NK-92 (cell line): ENCODE measurements around the gene GTF2H4.
"Not testable (repeated sequence)": the region's sequence is repeated elsewhere in the genome, so short reads cannot be mapped to it uniquely, and the experiment has no call there.

Experiments used
- DNase-seq: peaks from one replicate; lab custom pipeline; 2025; ENCODE audit not compliant: unreplicated experiment; lab: John Stamatoyannopoulos, UW

Gene GTF2H4

DNA sequence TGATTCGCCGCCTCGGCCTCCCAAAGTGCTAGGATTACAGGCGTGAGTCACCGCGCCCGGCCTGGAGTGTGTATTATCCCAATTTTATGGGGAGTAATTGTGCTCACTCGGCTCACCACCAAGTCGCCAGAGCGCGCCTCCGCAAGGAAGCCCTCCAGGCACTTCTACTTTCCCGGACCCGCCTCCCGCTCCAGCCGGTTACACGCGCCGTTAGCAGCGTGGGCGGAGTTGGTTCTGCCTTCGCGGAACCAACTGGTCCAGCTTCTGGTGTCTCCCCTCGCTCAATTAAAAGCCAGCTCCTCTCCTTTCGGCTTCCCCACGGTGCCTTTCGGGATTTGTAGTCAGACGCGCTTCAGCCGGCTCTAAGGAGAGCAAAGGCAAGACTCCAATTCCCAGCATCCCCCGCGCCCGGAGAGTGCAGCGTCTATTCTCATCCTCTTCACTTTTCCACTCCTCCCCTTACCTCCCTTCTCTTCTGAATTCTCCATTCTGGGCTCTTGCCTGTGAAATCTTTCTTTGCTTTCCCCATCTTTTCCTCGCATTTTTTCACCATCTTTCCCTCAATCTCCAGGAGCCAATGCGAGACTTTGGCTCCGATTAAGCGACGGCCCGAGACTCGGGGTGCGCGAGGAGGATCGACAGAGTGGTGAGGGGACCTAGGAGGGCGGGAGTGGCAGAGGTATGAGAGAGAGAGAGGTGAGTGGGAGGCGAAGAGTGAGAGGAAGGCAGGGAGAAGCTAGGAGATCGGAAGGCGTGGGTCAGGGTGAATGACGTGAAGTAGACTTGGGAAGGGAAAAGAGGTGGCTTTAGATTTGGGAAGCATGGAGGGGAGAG is at the start of gene GTF2H4:
Gene GTF2H4, plus strand, starts transcription at position 450 of the 834 bp plus-strand sequence.
- DNase-seq = peak; percentile 54

DNA sequence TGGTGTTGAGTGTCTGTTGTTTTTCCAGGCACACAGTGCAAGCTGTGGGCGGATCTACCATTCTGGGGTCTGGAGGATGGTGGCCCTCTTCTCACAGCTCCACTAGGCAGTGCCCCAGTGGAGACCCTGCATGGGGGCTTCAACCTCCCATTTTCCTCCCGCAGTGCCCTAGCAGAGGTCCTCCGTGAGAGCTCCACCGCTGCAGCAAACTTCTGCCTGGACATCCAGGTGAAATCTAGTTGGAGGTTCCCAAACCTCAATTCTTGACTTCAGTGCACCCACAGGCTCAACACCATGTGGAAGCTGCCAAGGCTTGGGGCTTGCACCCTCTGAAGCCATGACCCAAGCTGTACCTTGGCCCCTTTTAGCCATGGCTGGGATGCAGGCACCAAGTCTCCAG is 48.3 kb upstream of the GTF2H4 start:
- DNase-seq = not testable (repeated sequence)

DNA sequence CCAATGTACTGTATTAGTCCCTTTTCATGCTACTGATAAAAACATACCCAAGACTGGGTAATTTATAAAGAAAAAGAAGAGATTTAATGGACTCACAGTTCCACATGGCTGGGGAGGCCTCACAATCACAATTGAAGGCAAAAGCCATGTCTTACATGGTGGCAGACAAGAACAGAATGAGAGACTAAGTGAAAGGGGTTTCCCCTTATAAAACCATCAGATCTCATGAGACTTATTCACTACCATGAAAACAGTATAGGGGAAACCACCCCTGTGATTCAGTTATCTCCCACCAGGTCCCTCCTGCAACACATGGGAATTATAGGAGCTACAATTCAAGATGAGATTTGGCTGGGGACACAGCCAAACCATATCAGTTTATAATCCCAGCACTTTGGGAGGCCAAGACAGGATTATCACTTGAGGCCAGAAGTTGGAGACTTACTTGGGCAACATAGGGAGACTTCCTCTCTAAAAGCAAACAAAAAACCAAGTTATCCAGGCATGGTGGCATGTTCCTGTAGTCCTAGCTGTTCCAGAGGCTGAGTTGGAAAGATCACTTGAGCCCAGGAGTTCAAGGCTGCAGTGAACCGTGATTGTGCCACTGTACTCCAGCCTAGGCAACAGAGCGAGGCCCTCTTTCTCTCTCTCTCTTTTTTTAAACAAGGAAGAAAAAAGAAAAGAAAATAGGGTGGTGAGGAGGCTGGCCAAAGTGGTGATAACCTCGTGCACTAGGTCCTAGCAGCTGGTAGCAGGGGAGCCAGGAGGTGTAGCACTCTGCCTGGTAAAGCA is 46.6 kb upstream of the GTF2H4 start:
- no peak for DNase-seq

DNA sequence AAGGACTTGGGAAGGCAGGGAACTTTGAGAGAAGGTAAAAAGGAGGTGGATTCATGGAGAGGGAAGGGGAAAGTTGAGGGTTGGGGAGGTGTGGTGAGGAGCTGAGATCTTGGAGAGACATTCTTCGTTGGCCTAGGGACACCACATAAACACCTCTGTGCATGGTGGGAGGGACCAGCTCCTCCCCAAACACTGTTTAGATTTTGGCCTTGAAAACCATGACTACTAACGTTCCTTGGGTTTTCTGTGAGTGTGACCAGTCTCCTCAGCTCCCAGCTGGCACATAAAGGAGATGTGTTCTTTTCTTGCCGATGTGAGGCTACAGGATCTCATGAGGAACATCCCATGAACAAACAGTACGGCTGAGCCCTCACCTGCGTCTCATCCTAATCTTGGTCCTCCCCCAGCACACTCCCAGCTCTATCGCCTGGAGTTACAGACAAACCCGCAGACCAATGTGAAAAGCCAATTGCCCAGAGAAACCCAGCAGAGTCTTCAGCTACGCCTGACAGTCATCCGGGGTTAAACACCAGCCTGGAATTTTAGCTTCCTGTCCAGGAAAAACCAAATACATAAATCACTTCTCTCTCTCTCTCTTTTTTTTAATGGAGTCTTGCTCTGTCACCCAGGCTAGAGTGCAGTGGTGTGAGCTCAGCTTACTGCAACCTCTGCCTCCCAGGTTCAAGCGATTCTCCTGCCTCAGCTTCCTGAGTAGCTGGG is 45.7 kb upstream of the GTF2H4 start:
- DNase-seq = no peak

- DNase-seq = no peak
Measured at GRCh38 chr6:30864325-30864724, 43.7 kb upstream of the GTF2H4 start.

GRCh38 chr6:30869241-30869749 is 38.7 kb upstream of the GTF2H4 start:
- DNase-seq = not testable (repeated sequence)

DNA sequence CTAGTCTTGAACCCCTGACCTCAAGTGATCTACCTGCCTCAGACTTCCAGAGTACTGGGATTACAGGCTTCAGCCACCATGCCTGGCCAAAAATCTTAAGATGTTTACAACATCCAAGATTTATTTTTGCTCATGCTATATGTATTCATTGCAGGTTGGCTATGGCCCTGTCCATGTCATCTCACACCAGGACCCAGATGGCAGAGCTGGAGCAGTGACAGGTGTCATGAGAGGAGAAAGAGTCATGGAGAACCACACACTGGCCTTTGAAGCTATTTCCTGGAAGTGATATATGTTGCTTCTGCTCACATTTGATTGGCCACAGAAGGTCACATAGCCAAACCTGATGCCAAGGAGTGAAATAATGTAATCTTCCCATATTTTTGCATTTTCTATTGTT is 37.5 kb upstream of the GTF2H4 start:
- no peak for DNase-seq

GRCh38 chr6:30871592-30872183 is 36.3 kb upstream of the GTF2H4 start:
- no peak for DNase-seq

DNA sequence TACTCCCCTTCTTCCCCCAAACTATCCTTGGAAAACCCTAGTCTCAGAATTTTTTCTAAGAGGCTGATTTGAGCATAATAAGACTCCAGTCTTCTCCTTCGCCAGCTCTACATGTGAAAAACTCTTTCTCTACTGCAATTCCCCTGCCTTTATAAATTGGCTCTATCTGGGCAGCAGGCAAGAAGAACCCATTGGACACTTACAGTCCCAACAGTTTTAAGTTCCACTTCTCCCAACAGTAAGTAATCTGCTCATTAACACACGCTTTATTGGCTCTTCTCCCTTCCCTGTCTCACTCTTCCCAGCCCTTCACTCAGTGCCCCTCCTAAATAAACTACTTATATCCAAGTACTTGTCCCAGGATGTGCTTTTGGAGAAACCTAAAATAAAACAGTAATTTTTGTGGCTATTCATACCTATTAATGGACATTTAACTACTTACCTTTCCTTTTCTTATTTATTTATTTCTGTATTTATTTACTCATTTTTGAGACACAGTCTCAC is 34.8 kb upstream of the GTF2H4 start:
- DNase-seq = no peak

DNA sequence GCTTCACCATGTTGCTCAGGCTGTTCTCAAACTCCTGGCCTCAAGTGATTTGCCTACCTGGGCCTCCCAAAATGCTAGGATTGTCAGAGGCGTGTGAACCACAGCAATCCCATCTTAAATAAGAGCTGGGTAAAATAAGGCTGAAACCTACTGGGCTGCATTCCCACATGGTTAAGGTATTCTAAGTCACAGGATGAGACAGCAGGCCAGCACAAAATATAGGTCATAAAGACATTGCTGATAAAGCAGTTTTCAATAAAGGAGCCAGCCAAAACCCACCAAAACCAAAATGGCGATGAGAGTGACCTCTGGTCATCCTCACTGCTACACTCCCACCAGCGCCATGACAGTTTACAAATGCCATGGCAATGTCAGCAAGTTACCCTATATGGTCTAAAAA is 34.2 kb upstream of the GTF2H4 start:
- not testable (repeated sequence) for DNase-seq

DNA sequence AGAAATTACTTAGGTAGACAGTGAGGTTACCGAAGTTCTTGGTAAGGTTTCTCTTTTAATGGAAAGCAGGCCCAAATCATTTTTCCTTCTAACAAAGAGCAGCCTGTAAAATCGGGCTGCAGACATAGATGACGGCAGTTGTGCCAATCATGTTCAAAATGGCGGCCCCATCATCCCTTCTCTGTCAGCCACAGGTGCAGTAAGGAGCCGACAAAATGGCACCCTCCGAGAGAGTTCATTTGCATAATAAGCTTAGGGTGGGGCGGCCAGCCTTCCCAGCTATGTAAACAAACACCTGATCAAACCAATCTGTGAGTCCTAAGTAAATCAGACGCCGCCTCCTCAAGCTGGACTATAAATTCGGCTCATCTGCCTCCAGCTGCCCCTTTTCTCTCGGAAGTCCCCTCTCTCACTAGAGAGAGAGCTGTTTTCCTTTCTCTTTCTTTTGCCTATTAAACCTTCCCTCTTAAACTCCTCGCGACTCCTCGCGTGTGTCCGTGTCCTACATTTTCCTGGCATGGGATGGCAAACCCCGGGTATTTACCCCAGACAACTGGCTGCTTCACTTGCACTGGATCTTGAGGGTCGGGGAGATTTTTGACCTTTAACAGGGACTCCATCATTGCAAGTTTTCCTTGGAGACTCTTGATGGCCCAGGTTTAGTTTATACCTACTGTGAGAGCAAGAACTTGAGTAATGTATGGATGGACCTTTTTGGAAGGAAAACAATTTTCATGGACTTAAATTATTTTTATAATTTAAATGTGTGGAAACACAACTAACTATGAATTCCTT is 32.6 kb upstream of the GTF2H4 start:
- DNase-seq = no peak

GRCh38 chr6:30876039-30876730 is 31.8 kb upstream of the GTF2H4 start:
- no peak for DNase-seq

GRCh38 chr6:30877419-30878262 is 30.4 kb upstream of the GTF2H4 start:
- DNase-seq = no peak

- no peak for DNase-seq
Measured at GRCh38 chr6:30879684-30880427, 28.2 kb upstream of the GTF2H4 start.

DNA sequence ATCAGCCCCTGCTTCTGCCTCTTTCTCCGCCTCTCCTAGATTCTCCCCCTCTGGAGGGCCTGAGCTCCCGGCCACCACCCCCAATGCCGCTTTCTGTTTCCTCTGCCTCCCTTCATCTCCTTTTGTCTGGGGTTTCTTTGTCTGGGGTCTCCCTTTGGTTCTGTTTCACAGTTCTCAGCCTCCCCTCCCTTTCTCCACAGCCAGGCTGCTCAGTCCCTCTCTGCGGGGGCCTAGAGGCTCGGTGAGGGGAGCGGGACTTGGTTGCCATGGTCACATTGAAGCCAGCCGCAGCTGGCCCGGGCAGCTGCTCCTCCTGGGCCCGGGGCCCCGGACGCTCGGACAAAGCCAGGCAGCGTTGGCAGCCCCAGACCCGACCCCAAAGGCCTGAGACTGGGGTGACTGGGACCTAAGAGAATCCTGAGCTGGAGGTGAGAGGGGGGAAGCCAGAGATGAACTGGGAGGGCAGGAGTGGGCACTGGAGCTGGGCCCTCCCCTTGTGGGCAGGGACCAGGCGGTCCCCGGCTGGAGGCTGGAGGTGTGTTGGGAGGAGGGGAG is 27.2 kb upstream of the GTF2H4 start:
- DNase-seq = no peak

DNA sequence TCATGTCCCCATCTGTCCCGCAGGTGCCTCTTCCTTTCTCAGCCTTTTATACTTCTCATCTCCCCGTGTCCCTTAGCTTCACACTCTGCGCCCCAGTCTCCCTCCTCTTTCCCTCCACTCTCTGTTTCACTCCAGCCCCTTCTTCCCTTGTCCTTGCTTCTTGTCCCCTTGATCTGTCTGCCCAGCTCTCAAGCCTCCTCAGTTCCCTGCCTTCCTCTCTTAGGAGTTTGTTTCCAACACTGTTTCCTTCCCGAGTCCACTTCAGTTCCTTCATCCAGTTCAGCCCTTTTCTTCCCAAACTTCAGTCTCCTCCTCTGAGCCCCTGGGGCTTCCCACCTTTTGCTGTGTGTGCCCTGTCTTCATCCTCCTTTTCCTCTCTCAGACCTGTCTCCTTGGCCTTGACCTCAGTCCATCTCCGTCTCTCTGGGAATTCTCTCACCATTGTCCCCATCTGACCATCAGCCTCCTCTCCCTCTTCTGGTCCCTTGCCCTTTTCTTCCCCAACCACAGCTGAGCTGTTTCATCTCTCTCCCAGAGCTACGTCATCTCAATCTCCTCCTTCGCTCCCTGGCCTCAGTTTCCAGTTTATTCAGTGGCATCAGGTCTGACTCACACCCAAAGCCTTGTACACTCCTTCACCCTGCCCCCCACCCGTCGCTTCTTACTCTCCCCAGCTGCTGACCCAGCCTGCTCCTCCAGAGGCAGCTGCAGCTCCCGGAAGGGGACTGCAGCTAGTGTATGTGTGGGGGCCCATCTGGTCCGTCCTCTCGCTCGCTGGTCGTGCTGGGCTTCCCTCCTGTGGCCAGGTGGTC is 26.4 kb upstream of the GTF2H4 start:
- no peak for DNase-seq
